Measurements from ENCODE around the gene ZNF525. TPM values are rescaled to one million over a fixed set of nuclear protein-coding genes. Genes with fewer than 3 reads are reported as not detected.

ZNF525 gene
- total RNA-seq, 1 experiment from 2014 or later = 37.7 TPM

- Histone ChIP-seq H3K4me2 (ENCODE audit: insufficient read depth, insufficient read length, low read length) (no peak overlapping the region), H2BK20ac (ENCODE audit: low read depth, low read length, poor library complexity, severe bottlenecking) (no peak overlapping the region), H3K27ac (ENCODE audit: insufficient read length, low read depth, low read length) (no peak overlapping the region), H3K14ac (ENCODE audit: insufficient read depth, low read length) (no peak overlapping the region), H3K79me1 (ENCODE audit: insufficient read depth, low read depth, low read length, poor library complexity, severe bottlenecking) (no peaks in the 10 kb centered on the region), H2AK5ac (ENCODE audit: insufficient read length, low read length) (no peak overlapping the region), H4K91ac (ENCODE audit: insufficient read length, low read depth, low read length) (no peak overlapping the region), H3K4ac (ENCODE audit: low read depth, low read length) (no peak overlapping the region), H3K23ac (ENCODE audit: insufficient read length, low read depth, low read length) (no peak overlapping the region), H2BK5ac (ENCODE audit: insufficient read length, low read length) (no peak overlapping the region), H3K27me3 (ENCODE audit: insufficient read depth, low read length) (no peaks in the 10 kb centered on the region; the same call in 1 of the 2 replicates), H3K18ac (ENCODE audit: insufficient read length, low read depth, low read length) (no peak overlapping the region), H4K5ac (ENCODE audit: insufficient read length, low read depth, low read length) (no peak overlapping the region), H2AFZ (ENCODE audit: low read length) (no peak overlapping the region), H3T11ph (ENCODE audit: low read length) (no peak overlapping the region), H3K23me2 (ENCODE audit: insufficient read length, low read depth, low read length, poor library complexity, severe bottlenecking) (peaks cover 4% of the 10 kb centered on the region), H3K4me1 (ENCODE audit: insufficient read depth, low read length) (no peaks in the 10 kb centered on the region; the same call in 1 of the 2 replicates), H2BK15ac (ENCODE audit: low read depth, low read length) (no peak overlapping the region), H3K79me2 (ENCODE audit: insufficient read depth, low read length) (no peaks in the 10 kb centered on the region), H3K56ac (ENCODE audit: insufficient read length, low read depth, low read length) (no peak overlapping the region), H4K8ac (replicated peaks; ENCODE audit: insufficient read length, low read depth, low read length) (no peak overlapping the region), H4K20me1 (ENCODE audit: control insufficient read depth, insufficient read depth, insufficient read length) (no peaks in the 10 kb centered on the region), H3K9me3 (ENCODE audit: control insufficient read depth, low read depth, low read length) (no peaks in the 10 kb centered on the region), H2BK12ac (ENCODE audit: insufficient read length, low read depth, low read length) (no peak overlapping the region), H2BK120ac (ENCODE audit: low read depth, low read length, poor library complexity, severe bottlenecking) (no peak overlapping the region), H3K9ac (ENCODE audit: extremely low read depth, insufficient read length, low read length) (no peak overlapping the region)
- DNase-seq = peak; percentile 48
- Mint-ChIP-seq H3K27me3 (ENCODE audit: low read depth) (peaks cover 29% of the 10 kb centered on the region), H3K9me3 (peaks cover 35 to 60% of the 10 kb centered on the region in 2 experiments), H3K4me1 (peaks cover 3 to 11% of the 10 kb centered on the region in 2 experiments; a peak in 2 of 4 replicates), H3K4me3 (no peak overlapping the region), H3K36me3 (ENCODE audit: insufficient read depth in 1 of 3, low read depth in 3 of 3) (peaks cover 4 to 10% (median 8%) of the 10 kb centered on the region in 3 experiments; a peak in 6 of 7 replicates), H3K27ac (no peak overlapping the region)
- WGBS (ENCODE audit: extremely low coverage, insufficient read length, low lambda C conversion rate) = no CpG with 5 or more reads among the region's 24 CpGs
- no peak for TF ChIP-seq CTCF (conservative IDR thresholded peaks at IDR 0.05)
Observed at GRCh38 chr19:53328967-53329366, 36.5 kb upstream of the ZNF525 start.
